ENCODE results near the gene DNER.

The DNER gene

DNA sequence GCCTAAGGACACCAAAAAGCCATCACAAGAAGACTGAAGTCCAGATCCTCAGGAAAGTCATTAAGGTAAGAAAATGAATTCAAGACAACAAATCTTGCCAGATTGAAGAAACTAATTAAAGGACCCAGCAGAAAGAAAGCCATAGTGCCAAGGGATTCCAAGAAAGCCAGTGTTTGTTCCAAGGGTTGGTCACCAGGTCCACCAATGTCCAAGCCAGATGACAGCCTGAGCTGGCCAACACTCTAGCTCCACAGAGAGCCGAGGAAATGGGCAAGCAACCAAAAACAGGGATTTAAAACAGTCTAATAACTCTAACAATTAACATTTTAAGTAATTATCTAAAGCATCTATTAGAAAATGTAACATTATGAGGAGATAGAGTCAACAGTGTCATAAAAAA lies 49.2 kb downstream of the DNER start:
- DNase-seq, result no peak

DNA sequence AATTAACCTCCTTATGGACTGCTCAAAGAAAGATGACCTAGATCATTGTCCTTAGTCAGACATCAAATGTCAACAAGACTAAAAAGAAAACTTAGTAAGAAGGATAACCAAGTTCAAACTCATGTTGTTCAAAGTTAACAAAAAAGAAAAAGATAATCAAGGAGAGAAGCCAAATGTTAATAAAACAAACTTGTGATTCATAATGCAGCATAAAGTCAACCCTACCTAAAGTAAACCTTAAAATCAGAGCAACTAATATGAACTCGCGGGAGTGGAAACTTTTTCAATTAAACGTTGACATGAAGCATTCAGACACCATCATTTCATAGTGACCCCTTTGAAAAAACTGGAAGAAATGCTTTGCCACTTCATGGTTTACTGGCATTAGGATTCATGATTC lies 52.9 kb downstream of the DNER start:
- DNase-seq, result no peak

DNA sequence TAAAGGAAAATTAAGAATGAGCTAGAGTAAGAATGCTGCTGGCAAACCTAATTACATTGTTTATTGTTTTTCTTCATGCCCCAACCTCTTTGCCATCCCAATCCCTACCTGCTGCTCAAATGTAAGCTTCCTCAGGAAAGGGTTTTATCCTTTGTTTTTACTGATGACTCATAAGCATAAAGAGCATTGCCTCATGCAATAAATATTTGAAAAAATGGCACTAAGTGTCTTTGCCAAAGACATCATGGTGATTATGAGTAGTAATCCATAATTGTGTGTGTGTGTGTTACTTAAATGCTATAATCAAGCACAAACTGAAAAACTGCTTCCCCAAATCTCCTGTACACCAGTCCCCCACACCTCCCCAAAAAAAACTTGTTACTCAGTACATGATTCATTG lies 53.4 kb downstream of the DNER start:
- no peak for DNase-seq

DNA sequence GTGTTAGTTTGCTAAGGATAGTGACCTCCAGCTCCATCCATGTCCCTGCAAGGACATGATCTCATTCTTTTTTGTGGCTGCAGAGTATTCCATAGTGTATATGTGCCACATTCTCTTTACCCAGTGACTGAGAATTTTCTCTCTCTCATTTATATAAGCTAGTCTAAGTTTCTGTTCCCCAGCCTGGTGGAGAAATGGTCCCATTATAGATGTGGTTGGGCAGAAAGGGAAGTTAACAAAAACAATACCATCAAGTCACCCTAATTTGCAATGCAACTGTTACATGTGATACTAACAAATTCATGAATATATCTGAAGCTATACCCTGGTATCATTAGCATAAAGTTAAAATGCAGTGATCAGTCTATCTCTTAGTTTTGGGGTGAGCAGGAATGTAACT lies 54.0 kb downstream of the DNER start:
- no peak for DNase-seq

DNA sequence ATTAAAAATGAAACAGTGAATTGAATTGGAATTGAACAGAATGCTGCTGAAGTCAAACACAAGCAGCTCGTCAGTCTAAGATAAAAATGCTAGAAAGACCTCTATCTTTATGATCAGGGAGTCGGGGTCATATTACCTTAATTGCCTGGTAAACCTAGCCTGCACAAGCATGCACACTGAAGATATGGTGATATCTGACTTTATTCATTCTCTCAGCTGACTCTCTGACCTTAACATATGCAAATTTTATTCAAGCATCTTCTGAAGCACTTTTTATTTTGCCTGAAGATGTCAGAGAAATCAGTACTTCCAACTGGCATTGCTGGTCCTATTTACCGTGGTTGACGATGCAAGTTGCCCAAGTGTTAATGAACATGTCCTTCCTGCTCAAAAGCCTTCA lies 56.4 kb downstream of the DNER start:
- DNase-seq, result no peak

DNA sequence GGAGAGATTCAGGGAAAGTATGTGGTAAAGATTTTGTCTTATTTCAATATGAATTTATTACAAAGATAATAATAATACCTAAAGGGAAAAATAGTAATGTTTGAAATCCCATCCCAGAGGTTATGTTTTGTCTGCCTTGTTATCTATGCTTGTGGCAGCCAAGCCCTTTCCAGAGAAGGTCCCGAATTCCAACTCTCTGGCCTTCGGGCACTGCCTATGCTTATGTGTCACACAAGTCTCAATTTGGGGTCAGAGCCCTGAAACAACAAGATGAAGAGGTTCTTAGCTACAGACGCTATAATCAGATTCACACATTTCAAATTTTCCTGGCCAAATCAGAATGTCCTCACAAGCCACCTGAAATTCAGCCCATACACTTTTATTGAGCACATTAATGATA lies 59.9 kb downstream of the DNER start:
- DNase-seq, result no peak

DNA sequence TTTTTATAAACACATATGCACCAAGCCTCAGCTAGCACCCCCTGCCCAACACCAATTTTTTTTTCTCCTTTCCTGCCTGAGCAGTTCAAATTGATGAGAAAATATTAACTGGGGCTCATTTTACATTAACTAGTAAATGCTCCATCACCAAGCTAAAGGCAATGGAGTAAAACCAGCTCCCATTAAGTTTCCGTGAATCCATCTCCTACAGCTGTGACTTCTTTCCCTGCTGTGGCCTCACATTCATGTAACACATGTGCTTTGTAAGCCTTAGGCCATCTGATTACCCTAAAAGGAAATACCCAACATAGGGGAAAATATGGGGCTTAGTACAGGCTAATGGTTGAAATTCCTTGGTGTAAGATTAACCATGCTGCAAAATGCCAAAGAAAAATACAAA lies 60.8 kb downstream of the DNER start:
- DNase-seq, result peak; percentile 44

DNA sequence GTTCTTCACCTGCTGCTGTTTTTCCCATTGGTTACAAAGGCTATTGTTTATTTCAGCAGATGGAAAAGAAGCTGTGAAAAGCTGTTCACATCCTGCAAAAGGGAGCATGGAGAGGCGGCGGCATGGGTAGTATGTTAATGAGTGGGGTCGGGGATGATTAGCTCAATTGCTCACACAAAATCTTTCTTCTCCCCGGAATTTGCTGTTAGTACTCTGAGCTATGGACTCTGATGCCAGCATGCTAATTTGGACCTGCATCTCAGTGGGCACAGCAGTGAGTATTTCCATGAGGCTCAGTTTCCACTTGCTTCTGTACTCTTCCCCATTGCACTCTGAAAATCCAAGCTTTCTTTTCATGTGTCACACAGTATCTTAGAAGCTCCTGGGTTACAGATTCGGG lies 61.6 kb downstream of the DNER start:
- DNase-seq, result peak; percentile 6

DNA sequence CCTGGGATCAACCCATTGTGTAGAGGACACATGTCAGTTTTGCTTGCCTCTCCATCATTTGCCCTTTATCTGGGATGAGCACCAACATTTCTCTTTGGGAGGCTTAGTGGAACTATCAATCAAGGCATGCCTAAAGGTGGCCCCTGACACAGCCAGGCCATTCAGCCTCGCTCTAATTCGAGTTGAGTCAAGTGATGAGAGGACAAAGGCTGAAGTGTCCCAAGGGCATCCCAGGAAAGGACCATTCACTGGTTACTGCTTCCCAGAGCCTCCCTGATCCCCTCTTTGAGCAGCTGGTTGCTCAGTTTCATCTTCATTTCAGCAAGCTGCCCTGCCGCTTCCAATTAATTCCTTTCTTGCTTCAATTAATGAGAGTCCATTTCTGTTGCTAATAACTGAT lies 63.5 kb downstream of the DNER start:
- peak; percentile 65 for DNase-seq

DNA sequence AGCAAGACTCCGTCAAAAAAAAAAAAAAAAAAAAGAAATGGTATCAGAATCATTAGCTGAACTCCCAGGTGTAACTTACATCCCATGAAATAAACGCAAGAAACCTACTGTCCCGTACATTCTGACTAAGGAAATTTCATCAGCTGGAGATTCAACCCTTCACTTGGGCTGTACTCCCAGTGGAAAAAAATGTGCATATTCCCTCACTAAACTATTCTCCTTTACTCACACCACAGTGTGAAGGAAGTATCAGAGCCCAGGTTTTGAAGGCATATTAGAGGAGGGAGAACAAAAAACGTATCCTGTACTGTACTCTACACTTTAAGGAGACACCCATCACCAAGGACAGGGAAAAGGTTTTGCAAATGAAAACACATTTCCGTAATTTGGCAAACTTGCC lies 64.3 kb downstream of the DNER start:
- DNase-seq, result no peak

DNA sequence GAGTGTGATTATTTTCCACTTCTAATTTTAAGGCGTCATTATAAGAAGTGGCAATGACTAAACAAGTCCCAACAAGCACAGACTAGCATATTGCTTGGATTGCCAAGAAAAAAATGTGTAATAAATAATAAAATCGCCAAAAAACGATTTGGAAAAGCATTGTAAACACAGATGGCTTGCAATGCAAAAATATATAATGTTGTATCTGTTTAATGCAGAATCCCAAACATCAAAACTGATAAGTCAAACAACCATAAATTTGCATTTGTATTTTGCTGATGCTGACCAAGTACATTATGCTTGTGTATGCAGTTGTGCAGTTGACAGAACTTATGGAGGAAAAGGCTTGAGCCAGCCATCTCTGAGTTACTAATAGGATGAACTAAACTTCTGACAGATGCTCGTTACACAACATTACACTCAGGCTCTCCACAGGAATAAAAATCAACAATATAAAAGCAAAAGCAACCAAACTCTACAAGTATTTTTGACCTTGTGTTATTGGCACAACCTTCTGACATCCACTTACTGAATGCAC lies 68.1 kb downstream of the DNER start:
- DNase-seq, result peak; percentile 17

DNA sequence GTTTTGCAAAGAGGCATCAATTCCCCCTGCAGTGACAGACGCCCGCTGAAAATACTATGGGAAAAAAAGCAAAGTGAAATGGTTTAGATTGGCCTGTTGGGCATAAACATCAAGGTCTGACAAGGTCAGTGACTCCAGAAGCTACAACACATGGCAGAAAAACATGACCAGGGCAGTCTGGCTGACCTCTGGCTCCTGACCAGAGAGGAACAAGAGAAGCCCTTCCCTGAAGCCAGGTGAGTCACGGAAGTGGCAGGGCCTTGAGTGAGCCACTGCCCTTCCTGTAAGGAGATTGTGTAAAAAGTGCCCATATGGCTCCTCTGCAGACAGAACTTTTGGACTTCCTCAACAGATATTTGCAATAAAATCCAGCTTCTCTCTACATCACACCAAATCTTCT lies 72.0 kb downstream of the DNER start:
- DNase-seq, result no peak

DNA sequence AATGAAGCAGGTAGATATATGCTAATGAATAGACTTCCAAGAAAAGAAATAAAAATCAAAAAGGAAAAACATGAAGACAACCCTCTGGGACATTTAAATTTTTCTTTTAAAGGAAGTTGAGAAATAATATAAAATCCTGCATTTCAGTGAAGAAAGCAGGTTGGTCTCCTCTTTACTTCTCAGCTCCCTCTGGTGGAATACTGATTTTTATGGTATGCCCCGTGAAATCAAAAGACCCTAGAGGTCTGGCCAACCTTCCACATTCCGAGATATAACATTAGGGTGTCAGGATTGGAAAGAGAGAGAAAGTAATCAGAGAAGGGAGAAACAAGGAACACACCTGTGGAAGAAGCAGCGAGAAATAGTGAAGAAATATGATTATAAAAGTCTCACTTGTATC lies 72.7 kb downstream of the DNER start:
- DNase-seq, result no peak

DNA sequence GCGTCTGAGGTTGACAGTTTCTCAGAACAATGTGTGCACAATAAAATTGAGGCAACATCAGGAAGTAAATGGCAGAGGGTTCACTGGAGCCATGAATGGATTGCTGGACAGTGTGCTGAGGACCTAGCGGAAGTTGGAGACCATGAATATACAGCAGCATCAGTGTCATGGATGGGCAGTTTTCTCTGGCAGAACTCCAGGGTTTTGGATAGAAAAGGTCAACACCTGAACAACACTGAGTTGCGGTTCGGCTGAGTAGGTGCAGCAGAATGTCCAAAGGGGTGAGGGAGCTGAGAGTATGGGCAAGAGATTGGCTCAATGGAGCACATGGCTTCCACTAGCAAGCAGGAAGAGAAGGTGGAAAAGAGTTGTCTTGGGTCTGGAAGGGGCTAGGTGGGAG lies 73.7 kb downstream of the DNER start:
- DNase-seq, result no peak

DNA sequence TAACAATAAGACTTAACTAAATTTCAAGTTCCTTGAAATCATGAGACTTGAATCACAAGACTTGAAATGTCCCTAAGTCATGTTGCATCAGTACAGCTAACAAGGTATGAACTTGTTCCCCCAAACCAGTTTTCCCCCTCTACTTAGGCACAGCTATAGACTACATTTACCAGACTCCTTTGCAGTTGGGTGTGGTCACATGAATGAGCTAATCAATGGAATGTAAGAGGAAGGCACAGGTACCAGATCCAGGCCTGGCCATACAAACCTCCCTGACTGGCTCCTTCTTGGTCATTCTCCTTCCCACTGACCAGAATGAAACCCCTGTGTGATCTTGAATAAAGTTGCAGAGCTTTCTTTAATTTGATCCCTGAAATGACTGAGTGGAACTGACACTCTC lies 77.8 kb downstream of the DNER start:
- no peak for DNase-seq

DNA sequence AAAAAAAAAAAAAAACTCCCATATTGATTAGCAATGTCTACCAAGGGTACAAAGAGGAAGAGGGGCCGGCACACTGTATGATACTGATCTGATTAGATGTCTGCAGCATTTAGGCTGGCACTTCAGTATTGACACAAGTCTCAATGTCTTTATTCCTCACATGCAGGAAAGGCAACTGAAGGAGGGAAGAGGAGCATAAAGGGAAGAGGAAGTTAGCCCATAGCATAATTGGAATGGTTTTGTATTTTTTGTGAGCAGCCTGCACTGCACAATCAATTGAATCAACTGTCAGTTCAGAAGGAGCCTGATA lies 79.0 kb downstream of the DNER start:
- peak; percentile 52 for DNase-seq

DNA sequence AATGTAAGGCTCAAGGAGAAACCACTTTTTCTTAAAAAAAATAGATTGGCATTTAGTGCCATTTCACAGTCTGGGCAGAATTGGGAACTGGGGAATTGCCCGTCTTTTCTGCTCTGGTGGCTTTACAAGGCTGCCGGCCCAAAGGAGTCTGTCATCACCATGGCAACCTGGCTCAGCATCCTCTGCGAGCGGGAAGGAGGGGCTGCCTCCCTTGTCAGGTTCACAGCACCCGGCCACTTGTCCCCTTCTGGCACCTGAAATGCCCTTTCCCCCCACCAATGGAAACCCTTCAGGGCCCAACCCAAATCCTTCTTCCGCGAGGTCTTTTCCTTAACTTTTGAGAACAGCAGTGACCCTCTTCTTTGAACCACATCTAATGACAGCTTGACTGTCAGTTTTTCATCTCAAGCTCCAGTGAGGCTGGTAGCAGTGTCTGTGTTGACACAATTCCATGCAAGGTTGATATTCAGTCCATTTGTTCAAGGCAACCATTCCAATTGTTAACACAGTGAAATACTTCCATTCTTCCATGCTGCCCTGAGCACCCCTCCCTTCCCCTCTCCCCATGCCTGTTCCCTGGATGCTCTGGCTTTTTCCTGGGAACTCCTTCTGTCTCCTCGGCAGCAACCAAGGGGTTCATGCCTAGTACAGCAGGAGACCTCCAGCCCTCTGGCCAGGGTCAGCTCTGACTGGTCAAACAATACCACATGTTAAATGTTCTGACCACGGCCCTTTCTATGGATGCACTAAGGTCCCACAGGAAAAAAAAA lies 79.6 kb downstream of the DNER start:
- peak; percentile 83 for DNase-seq

DNA sequence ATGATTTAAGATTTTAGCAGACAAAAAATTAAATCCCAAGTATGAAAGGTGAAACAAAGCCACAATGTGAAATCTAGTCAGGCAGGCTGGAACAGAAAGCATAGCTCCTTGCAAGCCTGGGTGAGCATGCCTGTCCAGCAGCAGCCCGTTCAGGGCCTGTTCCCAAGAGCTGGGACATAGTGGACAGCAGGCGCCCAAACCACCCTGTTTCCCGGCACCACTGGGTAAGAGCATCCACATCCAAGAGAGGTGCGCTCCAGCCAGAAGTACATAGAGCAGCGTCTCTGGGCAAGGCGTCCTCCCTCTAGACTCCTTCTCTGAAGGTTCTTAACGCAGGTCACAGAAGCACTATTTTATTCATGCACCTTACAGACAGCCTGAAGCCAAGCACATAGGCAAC lies 80.8 kb downstream of the DNER start:
- DNase-seq, result peak; percentile 14

DNA sequence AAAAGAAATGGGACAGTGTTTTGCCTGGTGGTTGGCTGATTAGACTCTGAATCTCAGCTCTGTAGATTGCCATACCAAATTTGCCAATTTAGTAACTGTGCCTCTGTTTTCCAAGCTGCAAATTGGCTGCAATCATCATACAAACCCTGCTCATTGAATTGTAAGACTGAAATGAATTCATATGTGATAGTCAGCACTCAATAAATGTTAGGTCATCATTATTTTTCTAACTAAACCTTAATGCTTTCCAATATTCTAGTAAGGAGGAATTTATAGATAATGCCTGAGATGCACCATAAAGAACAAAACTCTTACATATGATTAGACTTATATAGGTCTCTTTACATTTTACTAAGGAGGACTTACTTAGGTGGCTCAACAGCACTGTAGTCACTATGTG lies 85.3 kb downstream of the DNER start:
- DNase-seq, result no peak

DNA sequence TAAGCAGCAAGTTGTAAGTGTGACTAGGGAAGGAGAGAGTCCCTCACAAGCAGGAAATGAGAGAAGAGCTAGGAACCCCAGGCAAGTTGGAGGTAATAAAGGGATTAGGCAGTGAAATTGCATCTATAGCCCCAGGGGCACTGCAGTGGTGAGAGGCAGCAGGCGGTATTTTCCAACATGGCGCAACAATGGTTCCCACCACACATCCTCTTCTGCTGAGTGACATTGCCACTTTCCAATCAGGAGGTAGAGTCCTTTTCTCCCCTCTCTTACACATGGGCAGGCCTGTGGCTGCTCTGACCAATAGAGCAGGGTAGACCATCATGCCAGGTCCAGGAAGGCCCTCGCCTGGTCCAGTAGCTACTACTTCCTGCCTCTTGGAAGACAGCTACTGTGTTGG lies 86.6 kb downstream of the DNER start:
- no peak for DNase-seq

DNA sequence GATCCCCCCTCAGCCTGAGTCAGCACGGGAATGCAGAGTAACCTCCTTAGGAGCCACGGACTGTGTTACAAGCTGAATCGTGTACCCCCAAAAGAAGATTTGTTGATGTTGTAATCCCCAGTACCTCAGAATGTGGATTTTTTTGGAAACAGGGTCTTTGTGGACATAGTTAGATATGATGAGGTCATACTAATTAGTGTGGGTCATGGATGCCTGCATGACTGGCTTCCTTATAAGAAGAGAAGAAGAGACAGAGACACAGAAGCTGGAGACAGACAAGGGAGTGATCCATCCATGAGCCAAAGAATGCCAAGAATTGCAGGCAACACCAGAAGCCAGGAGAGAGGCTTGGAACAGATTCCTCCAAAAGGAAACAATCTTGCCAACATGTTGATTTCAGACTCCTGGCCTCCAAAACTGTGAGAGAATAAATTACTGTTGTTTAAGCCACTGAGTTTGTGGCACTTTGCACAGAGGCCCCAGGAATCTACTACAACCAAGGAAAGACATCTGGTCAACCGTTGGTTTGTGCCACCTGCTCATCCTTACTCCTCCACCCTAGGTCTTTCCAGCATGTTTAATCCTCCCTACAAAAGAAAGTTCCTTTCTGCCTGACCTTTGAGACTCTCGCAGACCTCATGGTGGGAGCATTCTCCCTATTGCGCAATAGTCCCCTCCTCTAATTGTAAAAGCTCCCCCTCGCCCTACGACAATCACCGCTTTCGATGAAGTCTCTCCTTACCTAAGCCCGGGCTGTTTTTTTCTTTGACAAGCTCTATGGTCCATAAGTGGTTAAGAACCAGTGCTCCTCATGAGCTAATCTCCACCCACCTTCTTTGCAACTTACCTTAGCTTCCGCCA lies 91.6 kb downstream of the DNER start:
- DNase-seq, result no peak

DNA sequence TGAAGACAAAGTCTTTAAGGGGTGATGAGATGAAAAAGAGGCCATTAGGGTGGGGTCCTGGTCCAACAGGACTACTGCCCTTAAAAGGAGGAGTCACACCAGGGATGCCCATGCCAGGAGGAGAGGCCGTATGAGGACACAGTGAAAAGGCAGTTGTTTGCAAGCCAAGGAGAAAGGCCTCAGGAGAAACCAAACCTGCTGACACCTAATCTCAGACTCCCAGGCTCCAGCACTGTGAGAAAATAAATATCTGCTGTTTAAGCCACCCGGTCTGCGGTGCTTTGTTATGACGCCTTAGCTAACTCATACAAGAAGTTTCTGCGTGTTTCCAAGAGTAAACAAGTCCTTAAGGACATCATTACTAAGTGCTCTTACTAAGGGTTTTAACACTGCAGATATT lies 93.6 kb downstream of the DNER start:
- no peak for DNase-seq

DNA sequence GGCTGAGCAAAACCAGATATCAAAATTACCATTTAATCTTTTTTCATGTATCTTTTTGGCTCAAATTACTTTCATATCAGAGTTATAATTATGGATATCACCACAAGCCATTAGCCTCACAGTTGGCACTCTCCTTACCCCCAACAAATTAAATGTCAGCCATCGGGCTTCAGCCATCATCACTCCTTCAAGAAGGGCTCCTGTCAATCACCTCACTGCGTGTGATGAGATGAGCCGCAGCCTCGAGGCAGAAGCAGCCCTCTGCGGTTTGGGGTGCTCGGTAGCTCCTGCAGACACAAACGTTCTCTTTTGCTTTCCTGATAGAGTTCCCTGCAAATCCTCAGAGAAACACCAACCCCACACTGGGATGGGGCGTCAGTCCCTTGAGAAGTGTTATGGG lies 94.1 kb downstream of the DNER start:
- no peak for DNase-seq

DNA sequence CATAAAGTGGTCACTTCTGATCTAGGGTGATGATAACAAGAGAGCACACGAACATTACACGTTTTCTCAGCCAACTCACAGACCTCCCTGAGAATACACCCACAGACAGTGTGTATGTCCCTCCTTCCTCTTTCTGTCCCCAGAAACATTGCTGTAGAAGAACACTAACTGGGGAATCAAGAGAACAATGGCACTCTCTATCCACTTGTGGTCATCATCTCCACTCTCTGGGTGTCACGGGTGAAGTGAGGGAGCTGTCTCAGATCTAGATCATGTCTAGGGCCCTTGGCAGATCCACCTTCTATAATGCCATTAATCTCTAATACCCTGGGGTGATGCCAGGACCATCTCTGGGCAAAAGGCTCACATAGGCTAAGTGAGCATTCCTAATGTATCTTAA lies 97.9 kb downstream of the DNER start:
- no peak for DNase-seq
